ENCODE measurements around the gene IFI27L2. TPM values are rescaled to one million over a fixed set of nuclear protein-coding genes. Genes with fewer than 3 reads are reported as not detected.

The IFI27L2 gene
- total RNA-seq, 1 donor from 2014 or later = 30.4 TPM

GRCh38 chr14:94114589-94115057 is 14.8 kb downstream of the IFI27L2 start:
- no peaks in the 10 kb centered on the region for H3K9me3 Mint-ChIP-seq
- H3K4me3 Mint-ChIP-seq = no peak overlapping the region
- no peak overlapping the region for H3K27ac Mint-ChIP-seq (ENCODE audit: unreplicated experiment)
- H3K36me3 Mint-ChIP-seq (ENCODE audit: low read depth) = no peaks in the 10 kb centered on the region
- no peak for DNase-seq (ENCODE audit: low read depth, low spot score)
- H3K27me3 Mint-ChIP-seq (ENCODE audit: low read depth) = no peaks in the 10 kb centered on the region
- TF ChIP-seq, protein P1, sequence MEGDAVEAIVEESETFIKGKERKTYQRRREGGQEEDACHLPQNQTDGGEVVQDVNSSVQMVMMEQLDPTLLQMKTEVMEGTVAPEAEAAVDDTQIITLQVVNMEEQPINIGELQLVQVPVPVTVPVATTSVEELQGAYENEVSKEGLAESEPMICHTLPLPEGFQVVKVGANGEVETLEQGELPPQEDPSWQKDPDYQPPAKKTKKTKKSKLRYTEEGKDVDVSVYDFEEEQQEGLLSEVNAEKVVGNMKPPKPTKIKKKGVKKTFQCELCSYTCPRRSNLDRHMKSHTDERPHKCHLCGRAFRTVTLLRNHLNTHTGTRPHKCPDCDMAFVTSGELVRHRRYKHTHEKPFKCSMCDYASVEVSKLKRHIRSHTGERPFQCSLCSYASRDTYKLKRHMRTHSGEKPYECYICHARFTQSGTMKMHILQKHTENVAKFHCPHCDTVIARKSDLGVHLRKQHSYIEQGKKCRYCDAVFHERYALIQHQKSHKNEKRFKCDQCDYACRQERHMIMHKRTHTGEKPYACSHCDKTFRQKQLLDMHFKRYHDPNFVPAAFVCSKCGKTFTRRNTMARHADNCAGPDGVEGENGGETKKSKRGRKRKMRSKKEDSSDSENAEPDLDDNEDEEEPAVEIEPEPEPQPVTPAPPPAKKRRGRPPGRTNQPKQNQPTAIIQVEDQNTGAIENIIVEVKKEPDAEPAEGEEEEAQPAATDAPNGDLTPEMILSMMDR (conservative IDR thresholded peaks at IDR 0.05) = no peak
- H3K4me1 Mint-ChIP-seq = peaks cover 28% of the 10 kb centered on the region

- Mint-ChIP-seq H3K27ac (ENCODE audit: unreplicated experiment) (peak overlapping the region; percentile 17), H3K9me3 (no peaks in the 10 kb centered on the region), H3K4me3 (no peak overlapping the region), H3K4me1 (peaks cover 28% of the 10 kb centered on the region), H3K27me3 (ENCODE audit: low read depth) (no peaks in the 10 kb centered on the region), H3K36me3 (ENCODE audit: low read depth) (no peaks in the 10 kb centered on the region)
- no peak for DNase-seq (ENCODE audit: low read depth, low spot score)
- TF ChIP-seq, protein P1 (conservative IDR thresholded peaks at IDR 0.05) = no peak
These were observed 15.4 kb downstream of the IFI27L2 start for GRCh38 chr14:94113908-94114588.

GRCh38 chr14:94113490-94113889 is 15.9 kb downstream of the IFI27L2 start:
- peak overlapping the region; percentile 6 for H3K27ac Mint-ChIP-seq (ENCODE audit: unreplicated experiment)
- DNase-seq (ENCODE audit: low read depth, low spot score) = no peak
- H3K4me3 Mint-ChIP-seq = no peak overlapping the region
- H3K9me3 Mint-ChIP-seq = no peaks in the 10 kb centered on the region
- H3K36me3 Mint-ChIP-seq (ENCODE audit: low read depth) = no peaks in the 10 kb centered on the region
- TF ChIP-seq, protein P1 (conservative IDR thresholded peaks at IDR 0.05) = no peak
- peaks cover 28% of the 10 kb centered on the region for H3K4me1 Mint-ChIP-seq
- no peaks in the 10 kb centered on the region for H3K27me3 Mint-ChIP-seq (ENCODE audit: low read depth)

DNA sequence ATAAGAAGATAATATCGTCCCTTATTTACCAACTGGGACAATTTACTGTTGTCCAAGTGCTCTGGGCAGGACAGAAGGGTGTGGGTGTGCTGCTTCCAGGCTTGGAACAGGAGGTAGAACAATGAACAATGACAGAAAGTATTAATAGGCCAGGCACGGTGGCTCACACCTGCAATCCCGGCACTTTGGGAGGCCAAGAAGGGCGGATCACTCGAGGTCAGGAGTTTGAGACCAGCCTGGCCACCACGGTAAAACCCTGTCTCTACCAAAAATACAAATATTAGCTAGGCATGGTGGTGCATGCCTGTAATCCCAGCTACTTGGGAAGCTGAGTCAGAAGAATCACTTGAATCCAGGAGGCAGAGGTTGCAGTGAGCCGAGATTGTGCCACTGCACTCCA is 16.3 kb downstream of the IFI27L2 start:
- peaks cover 28% of the 10 kb centered on the region for H3K4me1 Mint-ChIP-seq
- H3K27me3 Mint-ChIP-seq (ENCODE audit: low read depth) = no peaks in the 10 kb centered on the region
- peak overlapping the region; percentile 50 for H3K27ac Mint-ChIP-seq (ENCODE audit: unreplicated experiment)
- no peaks in the 10 kb centered on the region for H3K36me3 Mint-ChIP-seq (ENCODE audit: low read depth)
- no peaks in the 10 kb centered on the region for H3K9me3 Mint-ChIP-seq
- TF ChIP-seq, protein P1 (conservative IDR thresholded peaks at IDR 0.05) = no peak
- no peak for DNase-seq (ENCODE audit: low read depth, low spot score)
- H3K4me3 Mint-ChIP-seq = no peak overlapping the region

- peak overlapping the region; percentile 50 for H3K27ac Mint-ChIP-seq (ENCODE audit: unreplicated experiment)
- H3K9me3 Mint-ChIP-seq = no peaks in the 10 kb centered on the region
- H3K36me3 Mint-ChIP-seq (ENCODE audit: low read depth) = peaks cover 2% of the 10 kb centered on the region
- DNase-seq (ENCODE audit: low read depth, low spot score) = no peak
- H3K4me3 Mint-ChIP-seq = no peak overlapping the region
- H3K4me1 Mint-ChIP-seq = peaks cover 28% of the 10 kb centered on the region
- no peaks in the 10 kb centered on the region for H3K27me3 Mint-ChIP-seq (ENCODE audit: low read depth)
- TF ChIP-seq, protein P1 (conservative IDR thresholded peaks at IDR 0.05) = no peak
These were observed 16.8 kb downstream of the IFI27L2 start for GRCh38 chr14:94112513-94113063.
